ENCODE results near the gene CAV1. TPM values are rescaled to one million over a fixed set of nuclear protein-coding genes. Genes with fewer than 3 reads are reported as not detected.

The CAV1 gene
- total and polyA plus RNA-seq, 2 experiments from 2014 or later = 16.0 to 21.1 TPM

GRCh38 chr7:116503835-116504234 lies 21.0 kb upstream of the CAV1 start:
- Histone ChIP-seq H3K4me2 (no peak overlapping the region), H3K9me2 (ENCODE audit: insufficient read depth) (no peaks in the 10 kb centered on the region), H3K79me2 (replicated peaks; ENCODE audit: insufficient read depth) (no peaks in the 10 kb centered on the region), H4K20me1 (replicated peaks; ENCODE audit: insufficient read depth) (no peaks in the 10 kb centered on the region), H3K27me3 (ENCODE audit: insufficient read depth) (peaks cover 29% of the 10 kb centered on the region), H3F3A (replicated peaks; ENCODE audit: low read depth) (peaks cover 6% of the 10 kb centered on the region; the same call in 1 of the 2 replicates), H3K36me3 (ENCODE audit: insufficient read depth) (no peaks in the 10 kb centered on the region), H2AFZ (no peak overlapping the region), H3K4me3 (no peak overlapping the region), H3K4me1 (ENCODE audit: insufficient read depth) (peaks cover 11% of the 10 kb centered on the region), H3K27ac (ENCODE audit: low read depth) (no peak overlapping the region)
- ATAC-seq (no peak), DNase-seq (ENCODE audit: low spot score) (no peak)
- peaks cover 21% of the 10 kb centered on the region for H3K27me3 Mint-ChIP-seq (ENCODE audit: insufficient read depth, low read depth, poor library complexity)
- H3K4me1 Mint-ChIP-seq = peaks cover 12% of the 10 kb centered on the region
- no peak overlapping the region for H3K4me3 Mint-ChIP-seq
- no peak overlapping the region for H3K27ac Mint-ChIP-seq
- TF ChIP-seq CTCF (conservative IDR thresholded peaks at IDR 0.05; ENCODE audit: low read depth in 2 of 2) (no peak), REST (IDR thresholded peaks at IDR 0.05; ENCODE audit: unreplicated experiment) (no peak), EZH2phosphoT487 (IDR thresholded peaks at IDR 0.05; ENCODE audit: unreplicated experiment) (no peak), EZH2 (IDR thresholded peaks at IDR 0.05; ENCODE audit: low read depth, unreplicated experiment) (no peak), ZNF114 (CRISPR knock-in tag; IDR thresholded peaks at IDR 0.05) (no peak), NANOG (IDR thresholded peaks at IDR 0.05; ENCODE audit: borderline replicate concordance) (no peak), POLR2AphosphoS5 (IDR thresholded peaks at IDR 0.05; ENCODE audit: low read depth) (no peak), ZNF331 (CRISPR knock-in tag; IDR thresholded peaks at IDR 0.05; ENCODE audit: low read depth) (no peak), ETS1 (IDR thresholded peaks at IDR 0.05) (no peak), CREB1 (CRISPR knock-in tag; IDR thresholded peaks at IDR 0.05; ENCODE audit: low read depth) (no peak), ZNF462 (CRISPR knock-in tag; IDR thresholded peaks at IDR 0.05) (no peak), STAT1 (IDR thresholded peaks at IDR 0.05; ENCODE audit: unreplicated experiment) (no peak), JUNB (IDR thresholded peaks at IDR 0.05; ENCODE audit: unreplicated experiment) (no peak)
- no peaks in the 10 kb centered on the region for H3K9me3 Mint-ChIP-seq
- H3K36me3 Mint-ChIP-seq (ENCODE audit: low read depth) = no peaks in the 10 kb centered on the region
